GM21390 (cell line): Measurements from ENCODE around the gene PFKP.
"Not testable (repeated sequence)": the region's sequence is repeated elsewhere in the genome, so short reads cannot be mapped to it uniquely, and the experiment has no call there.

Experiments
- ATAC-seq: cut with Tn5 transposase; IDR thresholded peaks from one replicate; pipeline ENCODE4 v1.9.1; 2021; ENCODE audit not compliant: unreplicated experiment

The PFKP gene

GRCh38 chr10:3150366-3150765 lies 83.0 kb downstream of the PFKP start:
- no peak for ATAC-seq

- ATAC-seq: no peak
Measured at GRCh38 chr10:3150961-3151360, 83.6 kb downstream of the PFKP start.

- ATAC-seq: no peak
Measured at GRCh38 chr10:3151889-3152565, 84.7 kb downstream of the PFKP start.

GRCh38 chr10:3152566-3152935 lies 85.2 kb downstream of the PFKP start:
- no peak for ATAC-seq

- no peak for ATAC-seq
Measured at GRCh38 chr10:3154666-3155065, 87.3 kb downstream of the PFKP start.

GRCh38 chr10:3159152-3159551 lies 91.8 kb downstream of the PFKP start:
- ATAC-seq: no peak

- no peak for ATAC-seq
Measured at GRCh38 chr10:3162533-3162932, 95.2 kb downstream of the PFKP start.

GRCh38 chr10:3163879-3164278 lies 96.5 kb downstream of the PFKP start:
- no peak for ATAC-seq

GRCh38 chr10:3165196-3165595 lies 97.8 kb downstream of the PFKP start:
- no peak for ATAC-seq

- no peak for ATAC-seq
Measured at GRCh38 chr10:3166496-3167290, 99.3 kb downstream of the PFKP start.

- ATAC-seq: no peak
Measured at GRCh38 chr10:3167611-3168330, 100.4 kb downstream of the PFKP start.

- no peak for ATAC-seq
Measured at GRCh38 chr10:3169271-3169670, 101.9 kb downstream of the PFKP start.

GRCh38 chr10:3169673-3170072 lies 102.3 kb downstream of the PFKP start:
- no peak for ATAC-seq

GRCh38 chr10:3171488-3171887 lies 104.1 kb downstream of the PFKP start:
- not testable (repeated sequence) for ATAC-seq

- ATAC-seq: peak; percentile 2
Measured at GRCh38 chr10:3172081-3172445, 104.7 kb downstream of the PFKP start.

GRCh38 chr10:3172446-3173170 lies 105.3 kb downstream of the PFKP start, which contains the start of gene PITRM1:
TSS of gene PITRM1 (minus strand) at chr10:3172782. CDS start at chr10:3172772, 10 bp downstream.
- peak; percentile 93 for ATAC-seq

GRCh38 chr10:3173171-3173878 lies 106.0 kb downstream of the PFKP start:
- ATAC-seq: peak; percentile 20

GRCh38 chr10:3178042-3178441 lies 110.7 kb downstream of the PFKP start:
- ATAC-seq: no peak

GRCh38 chr10:3179174-3179573 lies 111.8 kb downstream of the PFKP start:
- ATAC-seq: no peak

GRCh38 chr10:3180355-3181025 lies 113.1 kb downstream of the PFKP start:
- no peak for ATAC-seq
